HepG2 (cell line): ENCODE measurements around the gene SEPTIN10. TPM values are rescaled to one million over a fixed set of nuclear protein-coding genes. Genes with fewer than 3 reads are reported as not detected.

Experiments used
- KDM3A ChIP-seq: IDR thresholded peaks from 2 replicates; pipeline ENCODE4 v1.6.1; 2018; ENCODE audit warnings: low read depth, missing compliant biosample characterization
- MLXIP ChIP-seq: sonication (generic); formaldehyde crosslinking; IDR thresholded peaks from 2 replicates; pipeline ENCODE4 v1.9.0; 2021; ENCODE audit warnings: missing genetic modification reagents, borderline replicate concordance
- RNF2 ChIP-seq: fragments of 450-650 bp; conservative IDR thresholded peaks from 2 replicates; pipeline ENCODE4 v1.6.1; 2016; ENCODE audit warnings: low read depth
- SMC3 ChIP-seq: IDR thresholded peaks from 2 replicates; pipeline ENCODE4 v1.6.1; 2011; ENCODE audit warnings: low read length, improper control_type of control experiment
- UBTF ChIP-seq: sonication (generic); formaldehyde crosslinking; IDR thresholded peaks from 2 replicates; pipeline ENCODE4 v1.4.0; 2020; ENCODE audit warnings: mild to moderate bottlenecking, missing genetic modification reagents
- ZBTB40 ChIP-seq, 2 experiments: fragments of 450-650 bp in 1 of 2; sonication (generic) in 1 of 2; formaldehyde crosslinking in 1 of 2; IDR thresholded peaks; 2 replicates each; pipeline versions ENCODE4 v1.6.1 to v1.8.0; 2016 to 2022; ENCODE audit warnings: antibody characterized with exemption in 1 of 2, mild to moderate bottlenecking in 1 of 2, missing genetic modification reagents in 1 of 2
- ZEB1 ChIP-seq: IDR thresholded peaks from 2 replicates; pipeline ENCODE4 v1.6.1; 2012; ENCODE audit warnings: mild to moderate bottlenecking, low read depth, inconsistent platforms; ENCODE audit not compliant: insufficient replicate concordance
- ZNF570 ChIP-seq: sonication (generic); formaldehyde crosslinking; IDR thresholded peaks from 2 replicates; pipeline ENCODE4 v1.4.0; 2020; ENCODE audit warnings: mild to moderate bottlenecking, missing genetic modification reagents, borderline replicate concordance
- ZNF768 ChIP-seq: sonication (generic); formaldehyde crosslinking; IDR thresholded peaks from 2 replicates; pipeline ENCODE4 v1.4.0; 2020; ENCODE audit warnings: missing genetic modification reagents
- ZNF841 ChIP-seq: sonication (generic); formaldehyde crosslinking; IDR thresholded peaks from 2 replicates; pipeline ENCODE4 v1.8.1; 2023; ENCODE audit warnings: missing genetic modification reagents, borderline replicate concordance
- polyA plus RNA-seq, 8 experiments: library from polyadenylated mRNA; depleted of rRNA in 3 of 8; stranded (reverse) in 7 of 8; unstranded in 1 of 8; fragments of >200 nt; fragmentation: Illumina TruSeq in 4 of 8; extraction: Trizol in 4 of 8; gene quantifications; 2 replicates each; pipeline versions ENCODE4 v1.2.1 to v1.2.3, GENCODE V29; 2011 to 2016; ENCODE audit warnings: low read depth in 4 of 8, missing spikeins in 1 of 8, mixed read lengths in 1 of 8; ENCODE audit not compliant: insufficient read depth in 1 of 8
- total RNA-seq, 5 experiments: library from RNA; depleted of rRNA; stranded (reverse); fragments of >200 nt; fragmentation: Illumina TruSeq; extraction: Trizol; gene quantifications; 2 replicates each; pipeline ENCODE4 v1.2.3, GENCODE V29; 2016; ENCODE audit warnings: low read depth in 1 of 5

SEPTIN10 gene
- total and polyA plus RNA-seq, 2 of the 13 experiments (the other 11 are each of a cell fraction or from before 2014, with no cell fraction given) = 45.8 to 67.5 TPM

- no peak for TF ChIP-seq ZBTB40 (IDR thresholded peaks at IDR 0.05)
- no peak; the same call in 1 of the 2 replicates for TF ChIP-seq ZBTB40 (CRISPR knock-in tag; IDR thresholded peaks at IDR 0.05)
- TF ChIP-seq RNF2 = no peak
- no peak for TF ChIP-seq UBTF (CRISPR knock-in tag)
- TF ChIP-seq ZNF768 (CRISPR knock-in tag) = no peak
- no peak for TF ChIP-seq KDM3A (CRISPR knock-in tag)
- no peak for TF ChIP-seq ZNF841 (CRISPR knock-in tag)
- no peak for TF ChIP-seq ZEB1
- TF ChIP-seq SMC3 = no peak; the same call in 1 of the 2 replicates
- no peak for TF ChIP-seq MLXIP (CRISPR knock-in tag)
- no peak for TF ChIP-seq ZNF570 (CRISPR knock-in tag)
These were observed 55.5 kb downstream of the SEPTIN10 start (continued) for GRCh38 chr2:109558076-109558882.
